EL (cell line): ENCODE results near the gene PRDM16.

Experiments
- DNase-seq: peaks from one replicate; pipeline ENCODE4 v3.0.0-alpha.2; 2016

The PRDM16 gene

DNA sequence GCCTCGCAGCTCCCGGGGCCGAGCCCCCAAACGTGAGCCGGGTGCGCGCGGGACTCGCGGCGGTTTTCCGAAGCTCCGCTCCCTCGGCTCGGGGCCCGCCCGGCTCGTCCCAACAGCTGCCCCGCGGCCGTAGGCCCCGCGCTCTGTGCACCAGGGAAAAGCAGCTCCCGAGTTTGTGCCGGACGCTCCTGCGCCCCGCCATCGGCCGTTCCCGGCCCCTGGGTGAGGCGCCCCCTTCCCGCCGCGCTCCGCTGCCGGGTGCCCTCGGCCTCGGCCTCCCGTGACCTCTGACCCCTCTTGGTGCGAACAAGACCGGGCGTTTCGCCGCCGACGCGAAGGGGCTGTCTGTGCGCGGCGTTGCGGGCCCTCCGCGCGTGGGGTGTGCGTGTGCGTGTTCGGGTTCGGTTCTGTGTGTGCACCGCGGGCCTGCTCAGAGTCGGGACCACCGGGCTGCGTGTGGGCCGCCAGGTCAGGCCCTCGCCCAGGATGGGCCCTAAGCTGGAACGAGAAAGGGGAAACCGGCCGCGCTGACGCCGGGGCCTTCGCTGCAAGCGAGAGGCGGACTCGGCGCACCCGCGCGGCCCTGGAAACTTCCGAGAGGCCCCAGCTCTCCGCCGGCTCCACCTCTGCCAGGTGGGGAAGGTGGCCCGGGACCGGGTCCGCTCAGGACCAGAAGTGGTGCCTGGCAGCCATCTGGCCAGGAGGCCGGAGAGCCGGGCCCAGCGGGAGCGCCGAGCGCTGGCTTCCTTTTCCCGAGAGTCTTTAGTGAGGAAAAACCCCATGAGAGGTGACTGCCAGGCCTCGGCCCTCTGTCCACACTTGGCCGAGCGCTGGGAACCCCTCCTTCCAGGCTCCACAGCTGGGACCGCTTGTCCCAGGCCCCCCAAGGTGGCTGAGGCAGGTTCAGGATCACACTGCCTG is 1.9 kb downstream of the PRDM16 start:
- DNase-seq, result no peak

DNA sequence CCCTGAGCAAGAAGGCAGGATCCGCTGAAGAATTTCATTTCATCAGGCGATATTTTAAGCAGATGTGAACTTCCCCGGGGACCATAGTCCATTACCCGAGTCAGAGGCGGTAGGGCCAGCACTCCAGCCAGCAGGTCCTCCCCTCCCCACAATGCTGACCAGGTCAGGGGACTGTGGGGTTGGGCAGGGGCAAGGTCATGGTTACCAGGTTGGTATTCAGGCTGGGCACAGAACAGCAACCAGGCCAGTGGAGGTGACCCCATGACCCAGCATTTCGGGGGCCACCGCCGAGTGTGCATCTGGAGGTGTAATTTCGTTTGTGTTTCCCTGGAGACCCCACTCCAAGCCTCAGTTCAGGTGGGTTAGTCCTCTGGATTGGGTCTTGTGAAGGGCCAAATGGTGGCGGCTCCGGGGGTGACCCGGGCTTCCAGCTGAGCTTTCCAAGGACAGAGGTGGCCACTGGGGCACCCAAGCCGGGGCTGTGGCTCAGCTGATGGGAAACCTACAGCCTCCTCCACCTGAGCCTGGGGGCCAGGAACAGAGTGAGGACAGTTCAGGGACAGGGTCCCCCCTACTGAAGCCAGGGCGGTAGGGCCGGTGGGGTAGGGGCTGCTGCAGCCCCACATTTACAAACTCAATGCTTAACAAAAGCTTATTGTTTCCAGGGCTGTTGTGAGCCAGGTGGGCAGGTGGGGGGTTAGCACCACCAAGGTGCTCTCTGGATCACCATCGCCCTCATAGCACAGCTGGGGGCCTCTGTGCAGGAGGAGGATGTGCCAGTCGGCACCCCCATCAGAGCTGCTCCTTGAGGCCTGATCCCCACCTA is 2.8 kb downstream of the PRDM16 start:
- no peak for DNase-seq

DNA sequence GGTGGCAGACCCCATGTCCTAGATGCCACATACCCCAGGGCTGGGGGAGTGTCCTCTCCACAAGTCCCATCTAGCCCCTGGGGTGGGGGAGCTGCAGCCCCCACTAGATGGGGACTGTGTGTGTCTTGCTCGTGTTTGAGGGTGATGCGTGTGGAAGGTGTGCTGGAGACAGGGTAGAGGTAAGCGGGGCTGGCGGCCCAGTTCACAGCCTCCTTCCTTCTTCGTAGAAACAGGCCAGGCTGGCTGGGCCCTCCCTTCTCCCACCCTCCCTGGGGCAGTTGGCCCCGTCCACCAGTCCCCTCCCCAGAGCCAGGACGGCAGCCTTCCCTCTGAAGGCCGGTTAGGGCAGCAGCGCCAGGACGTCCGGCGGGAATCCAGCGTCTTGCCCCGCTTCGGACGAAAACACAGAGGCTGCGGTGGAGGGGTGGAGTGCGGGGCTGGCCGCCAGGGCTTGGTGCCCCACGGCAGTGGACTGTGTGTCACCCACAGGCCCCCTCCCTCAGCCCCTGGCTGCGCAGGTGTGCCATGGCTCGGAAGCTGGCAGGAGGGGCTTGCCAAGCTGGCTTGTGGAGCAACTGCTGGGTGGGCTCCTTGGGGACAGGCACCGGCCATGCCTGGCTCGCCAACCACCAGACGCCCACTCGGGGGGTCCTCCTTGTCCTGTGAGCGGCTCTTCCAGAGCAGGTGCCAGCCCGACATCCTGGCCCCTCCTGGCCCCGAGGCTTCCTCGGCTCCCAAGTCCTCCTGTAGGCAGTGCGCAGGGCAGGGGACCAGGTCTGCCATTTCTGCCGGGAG is 3.6 kb downstream of the PRDM16 start:
- no peak for DNase-seq

DNA sequence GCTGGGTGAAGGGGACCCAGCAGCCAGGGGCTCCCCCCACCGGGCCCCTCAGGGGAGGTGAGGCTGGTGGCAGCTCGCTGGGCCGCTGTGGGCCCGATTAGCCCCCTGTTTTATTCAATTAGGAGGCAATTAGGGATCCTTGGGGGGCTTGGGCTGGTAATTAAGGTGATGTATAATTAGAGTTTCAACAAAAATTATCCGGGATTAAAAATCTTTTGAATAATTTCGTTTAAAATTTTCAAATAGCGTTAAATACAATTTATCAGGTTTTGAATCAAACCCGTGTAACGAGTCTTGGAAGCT is 4.1 kb downstream of the PRDM16 start:
- no peak for DNase-seq

DNA sequence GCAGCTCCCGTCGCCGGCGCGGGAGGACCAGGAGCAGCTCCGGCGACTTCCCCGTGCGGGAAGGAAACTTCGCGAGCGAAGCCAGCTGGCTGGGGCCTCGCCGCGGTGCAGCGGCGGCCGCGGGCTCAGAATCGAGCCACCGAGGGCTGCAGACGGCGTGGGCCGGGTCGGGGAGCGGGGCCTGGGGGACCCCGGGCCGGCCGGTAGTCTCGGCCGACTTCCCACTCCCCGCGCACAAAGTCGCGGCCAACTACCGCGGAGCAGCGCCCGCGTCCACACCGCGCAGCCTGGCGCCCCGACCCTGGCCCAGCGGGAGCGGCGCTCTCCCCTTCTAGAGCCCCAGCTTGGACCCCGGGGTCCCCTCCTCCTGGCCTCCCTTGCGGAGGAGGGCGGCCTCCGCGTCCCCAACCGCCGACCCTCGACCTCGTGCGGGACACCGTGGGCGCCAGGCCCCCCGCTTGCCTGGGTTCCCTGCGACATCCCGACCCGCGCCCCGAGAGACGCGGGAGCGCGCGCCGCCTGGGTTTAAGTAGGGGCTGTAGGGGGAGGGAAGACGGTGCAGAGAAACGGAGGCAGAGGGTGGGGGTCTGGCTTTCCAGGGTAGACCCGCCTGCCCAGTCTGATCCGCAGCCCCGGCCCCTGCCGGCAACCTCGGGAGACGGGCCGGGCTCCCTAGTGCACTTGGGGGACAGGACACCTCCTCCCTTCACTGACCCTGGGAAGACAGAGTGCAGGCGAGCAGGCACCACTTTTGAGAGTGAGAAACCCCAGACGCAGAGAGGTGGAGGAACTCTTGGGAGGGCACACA is 4.7 kb downstream of the PRDM16 start:
- no peak for DNase-seq

DNA sequence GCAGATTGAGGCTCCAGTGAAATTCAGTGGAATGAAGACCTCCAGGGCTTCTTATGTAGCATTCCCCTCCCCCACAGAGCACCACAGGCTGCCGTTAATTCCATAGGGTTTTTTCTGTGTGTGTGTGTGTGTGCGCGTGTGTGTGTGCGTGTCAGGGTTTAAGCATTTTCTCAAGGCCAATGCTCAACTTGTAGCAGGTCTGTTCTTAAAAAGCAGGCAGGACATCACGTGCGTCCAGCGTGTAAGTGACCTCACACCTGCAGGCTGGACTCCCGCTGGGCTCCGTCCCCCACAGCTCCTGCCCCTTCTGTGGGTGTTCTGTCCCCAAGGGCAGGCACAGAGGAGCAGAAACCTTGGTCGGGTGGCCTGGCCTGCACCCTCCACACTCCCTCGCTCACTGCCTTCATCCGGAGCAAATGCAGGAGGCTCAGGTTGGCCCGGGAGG is 5.3 kb downstream of the PRDM16 start:
- no peak for DNase-seq

DNA sequence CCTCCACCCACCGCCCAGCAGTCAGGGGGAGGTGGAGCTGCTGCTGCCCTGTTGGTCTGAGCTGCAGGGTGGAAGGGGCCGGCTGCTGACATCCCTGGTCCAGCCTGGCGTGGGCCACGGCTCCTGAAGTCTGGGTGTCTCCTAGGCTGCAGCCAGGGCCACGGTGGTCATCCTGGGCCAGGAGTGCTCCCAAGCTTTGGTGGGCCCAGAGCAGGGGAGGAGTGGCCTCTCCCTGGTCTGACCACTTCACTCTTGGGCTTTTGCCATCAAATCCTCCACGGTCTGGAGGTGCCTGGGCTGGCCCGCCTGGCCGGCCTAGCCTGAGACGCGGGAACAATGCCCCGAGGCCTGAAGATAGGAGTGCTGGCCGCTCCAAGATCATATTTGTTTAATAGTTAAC is 5.8 kb downstream of the PRDM16 start:
- DNase-seq, result no peak

DNA sequence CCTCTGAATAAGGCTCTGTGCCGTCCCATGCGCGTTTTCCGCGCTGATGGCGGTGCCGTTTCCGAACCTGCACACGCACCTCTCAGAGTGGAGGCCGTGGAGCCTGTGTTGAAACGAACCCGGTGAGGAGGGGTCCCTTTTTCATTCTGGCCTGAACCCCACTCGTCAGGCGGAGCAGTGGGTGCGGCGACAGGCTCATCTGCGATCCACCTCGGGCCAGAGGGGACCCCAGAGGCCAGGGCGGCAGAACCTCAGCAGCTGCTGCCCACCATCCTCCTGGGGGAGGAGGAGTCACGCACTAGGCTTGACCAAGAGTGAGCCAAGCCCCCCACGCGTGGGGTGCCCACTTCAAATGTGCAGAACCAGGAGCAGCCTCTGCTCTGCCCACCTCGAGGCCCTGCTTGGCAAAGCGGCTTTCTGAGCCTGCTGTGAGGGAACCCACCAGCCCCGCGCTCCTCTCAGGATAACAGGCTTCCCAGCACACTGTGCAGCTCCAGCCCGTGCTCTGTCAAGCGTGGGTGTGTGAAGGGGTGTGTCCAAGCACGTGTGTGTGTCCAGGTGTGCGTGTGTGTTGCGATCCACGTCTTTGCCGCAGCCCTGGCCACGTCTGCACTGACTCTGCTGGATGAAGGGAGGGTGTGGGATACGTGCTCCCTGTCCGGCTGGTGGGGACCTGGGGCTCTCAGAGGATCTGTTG is 6.8 kb downstream of the PRDM16 start:
- no peak for DNase-seq

DNA sequence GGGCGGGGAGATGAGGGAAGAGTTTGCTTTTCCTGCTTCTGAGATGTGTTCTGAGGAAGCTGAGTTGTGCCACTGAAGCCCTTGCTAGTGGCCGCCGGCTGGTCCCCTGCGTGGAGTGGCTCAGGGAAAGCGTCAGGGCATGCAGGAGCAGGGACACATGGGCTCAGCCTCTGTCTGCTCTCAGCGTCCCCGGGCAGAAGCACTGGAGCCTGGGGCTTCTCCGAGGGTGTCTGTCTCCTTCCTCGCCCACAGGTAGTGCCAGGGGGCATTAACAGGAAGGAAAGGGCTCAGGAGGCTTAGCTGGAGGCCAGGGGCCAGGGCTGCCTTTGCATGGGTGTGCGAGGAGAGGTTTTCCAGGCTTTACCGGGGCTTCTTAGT is 7.3 kb downstream of the PRDM16 start:
- DNase-seq, result no peak

DNA sequence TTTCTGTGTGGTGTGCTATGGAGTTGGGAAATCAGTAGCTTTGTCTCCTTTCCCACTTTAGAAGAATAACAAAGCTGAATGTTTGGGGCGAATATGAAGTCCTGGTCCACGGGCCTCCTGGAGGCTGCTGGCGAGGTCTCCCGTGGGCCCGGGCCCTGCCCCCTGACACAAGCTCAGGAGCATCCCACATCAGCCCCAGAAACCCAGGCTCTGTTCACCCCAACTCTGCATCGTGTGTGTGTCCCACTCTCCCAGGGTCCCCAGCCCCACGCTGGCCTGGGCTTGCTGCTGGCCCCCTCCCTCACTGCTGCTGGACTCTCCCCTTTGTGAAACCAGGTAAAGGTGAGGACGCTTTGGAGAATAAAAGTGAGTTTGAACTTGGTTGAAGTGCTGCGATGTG is 8.1 kb downstream of the PRDM16 start:
- no peak for DNase-seq

DNA sequence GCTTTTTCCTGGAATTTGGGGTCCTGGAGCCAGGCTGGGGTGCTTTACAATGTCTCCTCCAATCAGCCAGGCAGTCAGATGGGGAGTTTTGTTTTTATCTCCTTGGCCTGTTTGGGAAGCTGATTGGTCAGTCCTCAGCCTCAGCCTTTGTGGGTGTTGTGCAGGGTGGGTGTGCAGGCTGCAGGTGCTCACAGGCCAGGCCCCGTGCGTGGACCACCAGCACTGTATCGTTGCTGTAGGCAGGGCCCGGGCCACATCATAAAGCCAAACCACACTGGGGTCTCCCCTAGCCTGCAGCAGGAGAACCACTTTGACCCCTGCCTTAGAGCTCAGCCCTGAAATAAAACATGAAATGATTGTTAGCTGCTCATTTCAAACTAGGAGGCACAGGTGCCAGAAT is 8.6 kb downstream of the PRDM16 start:
- no peak for DNase-seq

DNA sequence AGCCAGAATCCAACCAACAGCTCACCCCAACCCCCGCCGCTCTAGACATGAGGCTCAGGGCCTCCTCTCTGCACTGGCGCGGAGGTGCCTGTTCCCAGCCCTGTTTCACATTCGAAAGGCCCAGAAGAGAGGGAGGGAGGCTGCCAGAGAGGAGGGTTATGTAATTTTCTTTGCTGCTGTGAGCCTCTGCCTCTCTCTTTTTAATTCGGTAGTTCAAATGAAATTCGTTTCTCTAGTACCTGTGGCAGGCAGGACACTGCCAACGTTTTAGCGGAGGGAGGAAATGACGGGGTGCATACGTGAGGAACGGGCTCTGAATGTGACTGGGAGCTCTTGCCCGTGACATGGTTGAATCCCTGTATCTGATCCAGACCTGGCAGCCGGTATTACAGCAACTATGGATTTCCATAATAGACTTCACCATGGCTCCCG is 9.4 kb downstream of the PRDM16 start:
- no peak for DNase-seq

DNA sequence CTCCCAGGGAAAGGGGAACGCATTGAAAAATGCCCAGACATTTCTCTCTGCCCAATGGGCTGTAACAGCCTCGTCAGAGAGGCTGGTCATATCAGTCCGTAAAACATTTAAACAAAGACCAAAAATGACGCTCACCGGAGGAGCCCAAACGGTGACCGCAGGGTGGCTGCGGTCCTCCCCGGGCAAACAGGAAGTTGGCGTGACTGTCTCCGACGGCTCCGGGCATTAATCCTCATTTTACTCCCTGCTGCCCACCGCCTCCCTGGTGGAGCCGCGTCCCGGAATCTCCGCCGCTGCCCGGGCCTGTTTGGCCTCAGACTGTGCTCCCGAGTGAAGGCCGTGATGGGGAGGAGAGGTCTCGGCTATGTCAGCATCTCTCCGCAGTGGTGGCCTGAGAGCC is 9.9 kb downstream of the PRDM16 start:
- DNase-seq, result no peak

DNA sequence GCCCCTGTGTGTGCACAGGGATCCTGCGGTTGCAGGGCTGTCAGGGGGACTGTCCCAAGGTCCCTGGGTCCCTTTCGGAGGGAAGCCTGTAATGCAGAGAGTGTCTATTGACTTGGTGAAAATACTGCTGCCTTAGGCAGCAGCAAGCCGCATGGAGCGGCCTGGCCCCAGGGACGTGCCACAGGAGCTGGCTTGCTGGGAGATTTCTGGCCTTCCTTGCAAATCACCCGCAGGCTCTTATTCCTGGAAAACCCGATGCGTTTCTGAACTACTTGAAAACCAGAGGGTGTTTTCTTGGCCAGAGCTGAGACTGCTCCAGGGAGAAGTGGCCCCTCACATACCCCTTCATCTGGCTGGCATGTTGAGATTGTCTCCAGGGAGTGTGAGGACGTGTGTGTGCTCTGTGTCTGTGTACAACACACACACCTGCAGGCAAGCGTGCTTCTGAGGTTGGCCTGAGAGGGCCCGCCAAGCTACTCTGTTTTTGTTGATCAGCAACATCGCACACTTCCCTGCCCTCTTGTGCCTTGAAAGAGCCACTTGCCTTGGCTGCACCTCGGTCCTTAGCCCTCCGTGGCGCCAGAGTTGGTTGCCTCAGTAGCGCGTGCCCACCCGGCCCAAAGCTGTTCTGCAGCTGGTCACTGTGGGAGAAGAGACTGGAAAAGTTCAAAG is 10.5 kb downstream of the PRDM16 start:
- no peak for DNase-seq

DNA sequence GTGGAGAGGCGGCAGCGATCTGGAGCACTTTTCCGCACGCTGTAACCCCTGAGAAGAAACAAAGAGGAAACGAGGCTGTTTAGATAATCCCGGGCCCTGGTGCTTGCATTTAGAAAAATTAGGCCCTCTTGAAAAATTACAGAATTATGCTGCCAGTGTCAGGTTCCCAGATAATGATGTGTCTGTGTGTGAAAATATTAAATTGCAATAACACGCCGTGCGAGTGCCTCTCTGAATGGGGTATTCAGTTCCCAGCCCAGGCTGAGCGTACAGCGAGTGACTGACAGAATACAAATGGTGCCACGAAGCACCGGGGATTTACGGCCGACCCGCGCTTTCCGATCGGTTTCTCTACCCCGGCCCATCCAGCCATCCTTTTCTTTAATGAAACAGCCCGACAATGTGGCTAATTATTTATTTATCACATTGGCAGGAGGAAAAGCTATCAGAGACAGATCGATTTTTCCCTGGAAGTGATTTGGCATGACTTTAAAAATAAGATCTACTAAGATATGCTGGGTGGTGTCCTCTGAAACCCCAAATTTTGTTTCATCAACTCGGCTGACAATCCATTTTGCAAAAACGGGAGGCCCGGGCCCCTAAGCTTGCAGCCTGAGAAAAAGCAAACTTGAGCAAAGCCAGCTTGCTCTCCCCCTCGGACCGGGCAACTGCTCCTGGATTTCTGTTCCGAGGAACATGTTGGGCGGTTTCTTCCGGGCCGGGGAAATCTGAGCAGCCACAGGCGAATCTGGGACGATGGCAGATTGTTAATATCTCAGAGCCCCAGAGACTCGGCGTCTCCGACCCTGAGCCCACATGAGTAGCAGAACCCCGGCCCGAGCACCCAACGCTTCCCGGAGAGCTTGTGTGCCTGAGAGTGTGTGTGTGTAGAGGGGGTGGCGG is 11.3 kb downstream of the PRDM16 start:
- DNase-seq, result no peak

DNA sequence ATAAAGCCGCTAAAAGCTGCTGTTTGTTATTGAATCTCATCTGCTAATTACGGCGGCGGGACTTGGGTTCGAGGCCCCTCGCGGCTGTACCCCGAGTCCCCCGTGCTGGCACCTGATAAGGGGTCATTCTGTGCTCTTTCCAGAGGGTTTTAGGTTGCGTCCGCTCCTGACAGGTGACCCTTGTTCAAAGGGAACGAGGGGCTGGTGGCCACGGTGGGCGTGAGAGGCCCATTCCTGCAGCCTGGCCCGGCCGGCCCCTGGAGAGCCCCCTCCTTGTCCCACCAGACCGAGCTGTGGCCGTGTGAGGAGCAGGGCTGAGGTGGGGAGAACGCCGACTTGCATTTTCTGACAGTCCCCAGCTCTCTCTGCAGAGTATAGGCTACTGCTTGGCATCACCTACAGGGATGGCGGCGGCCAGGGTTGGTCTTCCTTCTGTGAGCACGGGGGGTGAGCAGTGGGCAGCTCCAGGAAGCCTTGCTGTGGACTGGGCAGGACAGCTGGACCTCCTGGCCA is 12.2 kb downstream of the PRDM16 start:
- no peak for DNase-seq

DNA sequence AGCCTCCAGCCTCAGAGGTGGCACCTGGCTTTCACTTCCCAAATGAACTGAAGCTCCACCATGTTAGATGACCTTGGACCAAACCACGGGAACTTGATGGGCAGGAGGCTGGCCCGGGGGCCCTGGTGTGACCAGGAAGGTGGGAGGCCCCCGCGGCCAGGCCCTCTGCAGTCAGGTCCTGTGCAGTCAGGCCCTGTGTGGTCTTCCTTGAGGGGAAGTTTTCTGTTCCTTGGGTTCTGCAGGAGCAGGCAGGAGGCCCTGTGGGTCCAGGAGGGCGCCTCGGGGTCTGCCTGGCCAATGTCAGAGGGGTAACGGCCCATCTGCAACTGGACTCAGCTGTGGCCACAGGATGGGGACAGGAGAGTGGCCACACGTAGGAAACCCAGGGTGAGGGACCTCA is 13.0 kb downstream of the PRDM16 start:
- DNase-seq, result no peak

DNA sequence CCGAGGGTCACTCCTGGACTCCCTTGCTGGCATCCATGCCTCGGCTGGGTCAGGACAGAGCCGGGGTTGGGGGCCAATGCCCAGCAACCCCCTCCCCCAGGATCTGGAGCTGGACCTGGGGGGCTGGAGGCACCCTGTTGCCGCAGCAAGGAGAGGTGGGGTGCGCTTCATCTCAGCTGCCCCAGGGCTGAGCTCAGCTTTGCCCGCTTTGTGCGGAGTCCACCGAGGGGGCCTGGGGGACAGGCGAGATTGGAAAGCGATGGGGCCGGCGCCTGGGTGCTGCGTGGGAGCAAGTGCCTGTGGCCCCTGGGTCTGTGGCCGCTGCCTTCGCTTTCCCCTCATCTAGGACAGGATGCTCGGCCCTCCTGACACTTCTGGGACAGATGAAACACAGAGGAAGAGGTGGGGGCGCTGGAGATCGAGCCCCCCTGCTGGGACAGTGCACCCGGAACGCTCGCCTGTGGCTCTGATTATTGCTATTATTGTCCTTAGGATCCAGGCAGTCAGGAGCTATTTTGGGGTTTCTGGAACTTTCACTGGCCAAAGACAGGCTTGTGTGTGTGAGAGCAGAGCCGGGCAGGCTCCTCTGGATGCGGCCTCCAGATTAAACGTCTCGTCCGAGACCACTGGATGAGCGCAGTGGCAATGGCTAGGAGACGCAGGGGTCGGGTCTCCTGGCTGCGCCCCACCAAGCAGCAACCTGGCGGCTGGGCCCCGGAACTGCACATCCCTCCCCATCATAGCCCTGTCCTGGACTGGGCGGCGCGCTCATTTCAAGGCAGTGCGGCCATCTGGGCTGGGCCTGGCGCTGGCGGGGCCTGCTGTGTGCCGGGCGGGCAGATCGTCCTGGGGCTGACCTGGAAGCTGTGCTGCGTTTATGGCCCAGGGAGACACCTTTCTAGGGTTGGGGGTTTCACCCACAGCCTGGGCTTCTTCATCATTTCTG is 13.8 kb downstream of the PRDM16 start:
- no peak for DNase-seq

DNA sequence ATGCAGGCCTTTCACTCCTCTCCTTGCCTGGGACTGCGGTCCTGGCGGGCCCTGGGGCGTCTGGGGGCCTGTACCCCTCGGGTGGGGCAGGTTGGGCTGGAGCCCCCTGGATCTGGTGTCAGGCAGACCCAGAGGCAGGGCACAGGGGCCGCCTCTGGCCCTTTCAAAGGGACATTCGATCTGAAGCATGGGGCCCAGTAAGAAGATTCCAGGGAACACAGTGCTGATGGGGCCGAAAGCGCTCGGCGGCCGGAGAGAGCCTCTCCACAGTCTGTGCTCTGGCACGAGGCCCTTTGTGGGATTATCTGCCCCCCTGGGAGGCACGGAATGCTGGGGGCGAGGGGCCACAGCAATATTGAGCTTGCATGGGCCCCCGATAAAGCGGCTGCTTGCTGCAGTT is 15.2 kb downstream of the PRDM16 start:
- DNase-seq, result no peak
